ENCODE results near the gene REC114.

Gene REC114

DNA sequence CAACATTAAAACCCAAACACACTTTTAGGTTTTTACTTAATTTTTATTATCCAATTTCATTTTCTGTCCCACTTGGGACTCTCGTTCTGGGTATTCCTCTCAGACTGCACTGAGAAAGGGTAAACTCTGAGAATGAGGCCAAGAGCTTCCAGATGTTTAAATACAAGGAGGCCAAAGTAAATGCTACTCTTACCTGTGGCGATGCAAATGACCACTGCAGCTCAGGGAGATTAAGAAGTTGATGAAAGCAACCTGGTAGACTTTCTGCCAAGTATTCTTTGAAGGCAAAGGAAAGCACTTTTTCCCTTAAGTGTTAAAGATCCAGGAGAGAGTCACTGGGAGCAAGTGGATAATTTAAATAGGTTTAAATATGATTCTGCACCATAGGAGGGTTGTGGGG is 151.1 kb downstream of the REC114 start:
- Histone ChIP-seq H3K36me3 (ENCODE audit: control insufficient read depth, insufficient read depth, low read length) (peaks cover 26% of the 10 kb centered on the region), H3K27me3 (ENCODE audit: control insufficient read depth, insufficient read depth, low read length) (no peaks in the 10 kb centered on the region), H3K9ac (ENCODE audit: low read depth, low read length) (no peak overlapping the region), H3K9me3 (ENCODE audit: control insufficient read depth, insufficient read depth, low read length) (no peaks in the 10 kb centered on the region), H3K4me3 (ENCODE audit: low read depth, low read length) (no peak overlapping the region), H3K4me1 (ENCODE audit: control insufficient read depth, insufficient read depth, low read length) (peaks cover 29% of the 10 kb centered on the region), H3K27ac (ENCODE audit: low read depth, low read length) (no peak overlapping the region)

DNA sequence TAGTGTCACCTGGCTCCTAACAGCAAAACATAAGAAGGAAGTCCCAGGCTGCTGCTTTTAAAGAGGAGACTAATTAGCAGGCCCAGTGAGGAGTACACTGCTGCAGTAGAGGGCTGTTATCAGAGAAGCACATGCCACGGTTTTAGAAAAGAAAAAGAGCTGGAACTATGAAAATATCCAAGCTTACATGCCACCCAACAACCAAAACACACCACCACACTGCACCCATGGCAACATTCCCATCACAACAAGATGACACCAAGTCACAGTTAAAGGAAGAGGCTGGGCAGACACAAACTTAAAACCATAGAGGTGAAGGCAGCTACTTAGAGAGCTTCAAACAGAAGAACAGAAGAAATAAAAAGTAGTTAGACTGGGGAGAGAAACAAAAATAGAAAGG is 153.2 kb downstream of the REC114 start:
- H3K4me1 ChIP-seq (ENCODE audit: control insufficient read depth, insufficient read depth, low read length), result peaks cover 46% of the 10 kb centered on the region
- H3K9ac ChIP-seq (ENCODE audit: low read depth, low read length), result no peak overlapping the region
- H3K4me3 ChIP-seq (ENCODE audit: low read depth, low read length), result no peak overlapping the region
- no peaks in the 10 kb centered on the region for H3K9me3 ChIP-seq (ENCODE audit: control insufficient read depth, insufficient read depth, low read length)
- peaks cover 9% of the 10 kb centered on the region for H3K36me3 ChIP-seq (ENCODE audit: control insufficient read depth, insufficient read depth, low read length)
- no peaks in the 10 kb centered on the region for H3K27me3 ChIP-seq (ENCODE audit: control insufficient read depth, insufficient read depth, low read length)
- no peak overlapping the region for H3K27ac ChIP-seq (ENCODE audit: low read depth, low read length)

DNA sequence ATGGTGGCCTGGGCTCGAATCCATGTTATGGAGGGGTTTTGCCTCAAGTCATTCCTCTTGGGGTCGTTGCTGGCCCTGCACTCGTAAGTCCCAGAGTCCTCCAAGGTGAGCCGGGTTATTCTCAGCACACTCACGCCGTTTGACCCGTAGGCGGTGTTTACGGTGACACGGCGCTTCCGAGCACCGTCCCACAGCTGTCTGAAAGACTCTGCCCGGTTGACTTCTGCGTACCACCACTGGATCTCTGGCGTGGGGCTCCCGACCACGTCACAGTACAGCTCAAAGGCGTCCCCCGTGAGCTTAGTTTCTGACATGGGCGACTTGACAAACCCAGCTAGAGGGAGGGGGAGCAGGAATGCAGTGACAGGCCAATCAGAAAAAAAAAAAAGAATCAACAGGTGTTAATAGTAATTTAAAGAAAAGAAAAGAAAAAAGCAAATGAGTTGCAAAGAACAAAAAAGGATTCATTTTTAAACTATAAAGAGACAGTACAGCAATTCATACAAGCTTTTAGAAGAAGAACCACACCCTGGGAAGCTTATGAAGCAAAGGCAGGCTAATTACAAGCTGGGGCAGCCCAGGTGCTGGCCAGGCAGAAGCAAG is 154.2 kb downstream of the REC114 start:
- no peak overlapping the region for H3K9ac ChIP-seq (ENCODE audit: low read depth, low read length)
- H3K9me3 ChIP-seq (ENCODE audit: control insufficient read depth, insufficient read depth, low read length), result no peaks in the 10 kb centered on the region
- H3K36me3 ChIP-seq (ENCODE audit: control insufficient read depth, insufficient read depth, low read length), result no peaks in the 10 kb centered on the region
- H3K4me1 ChIP-seq (ENCODE audit: control insufficient read depth, insufficient read depth, low read length), result peaks cover 56% of the 10 kb centered on the region
- H3K27me3 ChIP-seq (ENCODE audit: control insufficient read depth, insufficient read depth, low read length), result no peaks in the 10 kb centered on the region
- no peak overlapping the region for H3K27ac ChIP-seq (ENCODE audit: low read depth, low read length)
- H3K4me3 ChIP-seq (ENCODE audit: low read depth, low read length), result no peak overlapping the region

DNA sequence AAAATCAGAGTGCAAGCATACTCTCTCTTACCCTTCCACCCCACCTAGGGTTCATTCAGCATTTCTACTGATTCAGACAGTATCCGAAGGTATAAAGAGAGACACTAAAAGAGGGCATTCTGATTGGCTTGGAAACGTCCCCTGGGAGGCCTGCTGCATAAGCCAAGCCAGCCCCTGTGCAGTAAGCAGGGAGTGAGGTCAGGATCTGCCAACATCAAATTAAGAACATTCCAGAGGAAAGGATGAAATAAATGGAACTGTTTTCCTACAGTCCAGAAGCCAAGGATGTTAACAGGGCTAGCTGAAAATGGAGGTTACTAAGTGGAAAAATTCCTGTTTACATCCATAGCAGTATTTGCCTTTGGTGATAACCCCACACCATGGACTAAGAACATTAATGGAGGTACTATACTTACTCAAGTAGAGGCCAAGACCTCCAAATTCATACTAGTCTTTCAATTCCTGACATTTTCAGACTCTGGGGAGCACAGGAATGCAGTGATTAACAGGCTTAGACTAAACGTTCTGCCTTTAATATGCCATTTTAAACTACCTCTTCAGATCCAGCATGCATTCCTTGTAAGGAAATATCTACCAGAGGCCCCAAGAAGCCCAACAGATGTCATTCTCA is 155.7 kb downstream of the REC114 start:
- no peaks in the 10 kb centered on the region for H3K9me3 ChIP-seq (ENCODE audit: control insufficient read depth, insufficient read depth, low read length)
- no peak overlapping the region for H3K4me3 ChIP-seq (ENCODE audit: low read depth, low read length)
- peaks cover 69% of the 10 kb centered on the region for H3K4me1 ChIP-seq (ENCODE audit: control insufficient read depth, insufficient read depth, low read length)
- H3K36me3 ChIP-seq (ENCODE audit: control insufficient read depth, insufficient read depth, low read length), result no peaks in the 10 kb centered on the region
- H3K9ac ChIP-seq (ENCODE audit: low read depth, low read length), result no peak overlapping the region
- H3K27me3 ChIP-seq (ENCODE audit: control insufficient read depth, insufficient read depth, low read length), result no peaks in the 10 kb centered on the region
- no peak overlapping the region for H3K27ac ChIP-seq (ENCODE audit: low read depth, low read length)

- Histone ChIP-seq H3K27ac (ENCODE audit: low read depth, low read length) (peak overlapping the region; percentile 9), H3K27me3 (ENCODE audit: control insufficient read depth, insufficient read depth, low read length) (no peaks in the 10 kb centered on the region), H3K9me3 (ENCODE audit: control insufficient read depth, insufficient read depth, low read length) (no peaks in the 10 kb centered on the region), H3K4me1 (ENCODE audit: control insufficient read depth, insufficient read depth, low read length) (peaks cover 72% of the 10 kb centered on the region), H3K36me3 (ENCODE audit: control insufficient read depth, insufficient read depth, low read length) (no peaks in the 10 kb centered on the region), H3K9ac (ENCODE audit: low read depth, low read length) (no peak overlapping the region), H3K4me3 (ENCODE audit: low read depth, low read length) (no peak overlapping the region)
Observed at GRCh38 chr15:73599934-73600333, 157.0 kb downstream of the REC114 start.

- Histone ChIP-seq H3K4me3 (ENCODE audit: low read depth, low read length) (no peak overlapping the region), H3K27me3 (ENCODE audit: control insufficient read depth, insufficient read depth, low read length) (no peaks in the 10 kb centered on the region), H3K9ac (ENCODE audit: low read depth, low read length) (no peak overlapping the region), H3K4me1 (ENCODE audit: control insufficient read depth, insufficient read depth, low read length) (peaks cover 74% of the 10 kb centered on the region), H3K27ac (ENCODE audit: low read depth, low read length) (peak overlapping the region; percentile 78), H3K36me3 (ENCODE audit: control insufficient read depth, insufficient read depth, low read length) (no peaks in the 10 kb centered on the region), H3K9me3 (ENCODE audit: control insufficient read depth, insufficient read depth, low read length) (no peaks in the 10 kb centered on the region)
Observed at GRCh38 chr15:73600413-73601335, 157.7 kb downstream of the REC114 start.

- H3K9me3 ChIP-seq (ENCODE audit: control insufficient read depth, insufficient read depth, low read length), result no peaks in the 10 kb centered on the region
- H3K4me3 ChIP-seq (ENCODE audit: low read depth, low read length), result peak overlapping the region; percentile 40; the same call in 1 of the 2 replicates
- no peaks in the 10 kb centered on the region for H3K27me3 ChIP-seq (ENCODE audit: control insufficient read depth, insufficient read depth, low read length)
- H3K9ac ChIP-seq (ENCODE audit: low read depth, low read length), result peak overlapping the region; percentile 44; the same call in 1 of the 2 replicates
- H3K27ac ChIP-seq (ENCODE audit: low read depth, low read length), result peak overlapping the region; percentile 78
- H3K36me3 ChIP-seq (ENCODE audit: control insufficient read depth, insufficient read depth, low read length), result no peaks in the 10 kb centered on the region
- H3K4me1 ChIP-seq (ENCODE audit: control insufficient read depth, insufficient read depth, low read length), result peaks cover 78% of the 10 kb centered on the region
Observed at GRCh38 chr15:73601451-73602445, 158.8 kb downstream of the REC114 start.

DNA sequence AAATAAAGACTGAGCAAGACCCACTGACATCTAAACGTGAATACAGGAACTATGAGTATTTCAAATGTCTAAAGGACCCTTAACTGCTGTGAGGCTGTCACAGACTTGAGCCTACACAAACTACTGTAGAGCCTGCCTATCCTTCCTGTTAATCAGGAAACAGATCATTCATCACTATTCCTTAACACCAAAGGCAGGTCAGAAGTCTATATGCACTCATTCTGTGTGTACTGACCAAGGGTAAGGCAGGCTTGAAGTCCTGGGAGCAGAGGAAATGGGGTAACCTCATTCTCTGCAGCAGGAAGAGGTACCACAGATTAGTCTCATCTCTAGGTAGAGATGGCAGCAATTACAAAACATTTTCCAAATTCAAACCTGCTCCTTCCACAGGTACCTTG is 159.5 kb downstream of the REC114 start:
- Histone ChIP-seq H3K4me3 (ENCODE audit: low read depth, low read length) (no peak overlapping the region), H3K27me3 (ENCODE audit: control insufficient read depth, insufficient read depth, low read length) (no peaks in the 10 kb centered on the region), H3K9ac (ENCODE audit: low read depth, low read length) (no peak overlapping the region), H3K4me1 (ENCODE audit: control insufficient read depth, insufficient read depth, low read length) (peaks cover 74% of the 10 kb centered on the region), H3K9me3 (ENCODE audit: control insufficient read depth, insufficient read depth, low read length) (no peaks in the 10 kb centered on the region), H3K27ac (ENCODE audit: low read depth, low read length) (peak overlapping the region; percentile 78), H3K36me3 (ENCODE audit: control insufficient read depth, insufficient read depth, low read length) (no peaks in the 10 kb centered on the region)

DNA sequence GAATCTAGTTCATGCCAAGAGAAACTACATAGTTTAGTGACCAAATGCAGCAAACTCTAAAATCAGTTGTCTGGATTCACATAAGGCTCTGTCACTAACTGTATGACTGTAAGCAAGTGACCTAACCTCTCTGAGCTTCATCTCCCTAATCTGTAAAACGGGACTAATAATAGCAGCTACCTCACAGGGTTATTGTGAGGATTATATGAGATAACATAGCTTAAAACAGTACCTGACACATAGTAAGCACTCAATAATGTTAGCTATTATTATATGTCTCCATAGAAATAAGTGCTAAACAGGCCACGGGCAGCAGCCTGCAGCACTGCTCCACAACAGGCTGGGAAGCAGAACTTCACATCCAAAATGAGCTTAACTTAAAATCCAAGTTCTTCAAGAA is 160.0 kb downstream of the REC114 start:
- Histone ChIP-seq H3K4me3 (ENCODE audit: low read depth, low read length) (no peak overlapping the region), H3K36me3 (ENCODE audit: control insufficient read depth, insufficient read depth, low read length) (no peaks in the 10 kb centered on the region), H3K9ac (ENCODE audit: low read depth, low read length) (no peak overlapping the region), H3K4me1 (ENCODE audit: control insufficient read depth, insufficient read depth, low read length) (peaks cover 69% of the 10 kb centered on the region), H3K27me3 (ENCODE audit: control insufficient read depth, insufficient read depth, low read length) (no peaks in the 10 kb centered on the region), H3K27ac (ENCODE audit: low read depth, low read length) (peak overlapping the region; percentile 9), H3K9me3 (ENCODE audit: control insufficient read depth, insufficient read depth, low read length) (no peaks in the 10 kb centered on the region)

GRCh38 chr15:73604477-73604876 is 161.5 kb downstream of the REC114 start:
- Histone ChIP-seq H3K36me3 (ENCODE audit: control insufficient read depth, insufficient read depth, low read length) (no peaks in the 10 kb centered on the region), H3K27ac (ENCODE audit: low read depth, low read length) (no peak overlapping the region), H3K9ac (ENCODE audit: low read depth, low read length) (no peak overlapping the region), H3K4me1 (ENCODE audit: control insufficient read depth, insufficient read depth, low read length) (peaks cover 58% of the 10 kb centered on the region), H3K27me3 (ENCODE audit: control insufficient read depth, insufficient read depth, low read length) (no peaks in the 10 kb centered on the region), H3K4me3 (ENCODE audit: low read depth, low read length) (no peak overlapping the region), H3K9me3 (ENCODE audit: control insufficient read depth, insufficient read depth, low read length) (no peaks in the 10 kb centered on the region)
